VCaP (cell line): ENCODE data around the gene PLCB2.

ENCODE experiments used
- H3K27ac ChIP-seq: fragments of 450-650 bp; 2 replicates; pipeline ENCODE4 v1.5.1; 2017
- CTCF ChIP-seq: fragments of 450-650 bp; conservative IDR thresholded peaks from 2 replicates; pipeline ENCODE4 v1.5.1; 2017; ENCODE audit warnings: mild to moderate bottlenecking, moderate library complexity

PLCB2 gene

GRCh38 chr15:40257656-40258450 lies 49.9 kb downstream of the PLCB2 start:
- no peak for TF ChIP-seq CTCF
- no peak overlapping the region for H3K27ac ChIP-seq

GRCh38 chr15:40256638-40257235 lies 51.0 kb downstream of the PLCB2 start:
- no peak for TF ChIP-seq CTCF
- H3K27ac ChIP-seq, result no peak overlapping the region

- H3K27ac ChIP-seq, result no peak overlapping the region
- no peak for TF ChIP-seq CTCF
These were observed 52.7 kb downstream of the PLCB2 start for GRCh38 chr15:40255033-40255432.

GRCh38 chr15:40254452-40254851 lies 53.3 kb downstream of the PLCB2 start:
- no peak for TF ChIP-seq CTCF
- H3K27ac ChIP-seq, result no peak overlapping the region

GRCh38 chr15:40253167-40253790 lies 54.5 kb downstream of the PLCB2 start:
- peak overlapping the region; percentile 20; the same call in 1 of the 2 replicates for H3K27ac ChIP-seq
- no peak for TF ChIP-seq CTCF

- TF ChIP-seq CTCF, result no peak
- H3K27ac ChIP-seq, result peak overlapping the region; percentile 20; the same call in 1 of the 2 replicates
These were observed 55.1 kb downstream of the PLCB2 start for GRCh38 chr15:40252438-40253166.

- no peak for TF ChIP-seq CTCF
- no peak overlapping the region for H3K27ac ChIP-seq
These were observed 55.6 kb downstream of the PLCB2 start for GRCh38 chr15:40252141-40252437.
